Endometrial microvascular endothelial cells (primary cell): ENCODE measurements around the gene CD47. TPM values are rescaled to one million over a fixed set of nuclear protein-coding genes. Genes with fewer than 3 reads are reported as not detected.

Experiments used
- in situ Hi-C: cut with HindIII; loops from 2 replicates; pipeline ENCODE4 v1.10.0; 2017; ENCODE audit warnings: low sequenced_read_pairs, low pct_unique_long_range_greater_than_20kb; ENCODE audit errors: inconsistent ontology term
- total RNA-seq: library from RNA; depleted of rRNA; stranded (reverse); fragments of >200 nt; gene quantifications from one replicate; pipeline ENCODE4 v1.2.3, GENCODE V29; 2015; ENCODE audit errors: inconsistent ontology term

The CD47 gene
- total RNA-seq, 1 donor from 2014 or later, result 74.9 TPM

DNA sequence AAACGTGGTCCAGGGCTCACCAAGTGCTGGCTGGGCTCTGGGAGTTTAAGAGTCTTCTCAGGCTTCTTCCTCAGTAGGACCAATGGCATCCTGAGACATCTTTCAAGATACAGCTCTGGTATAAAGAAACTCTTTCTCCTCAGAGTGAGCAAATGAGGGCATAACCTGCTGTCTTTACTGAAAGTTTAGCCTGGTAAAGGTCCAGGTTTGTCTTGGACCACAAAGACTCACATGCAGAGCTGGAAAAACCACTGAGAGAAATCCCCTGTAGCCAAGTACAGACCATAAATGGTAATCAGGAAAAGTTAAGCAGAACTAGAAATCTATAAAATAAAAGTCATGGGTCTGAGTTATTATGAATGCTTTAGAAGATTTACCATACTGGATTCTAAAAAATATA is 23.1 kb downstream of the CD47 start:
- in situ Hi-C loops, result no loop called here

DNA sequence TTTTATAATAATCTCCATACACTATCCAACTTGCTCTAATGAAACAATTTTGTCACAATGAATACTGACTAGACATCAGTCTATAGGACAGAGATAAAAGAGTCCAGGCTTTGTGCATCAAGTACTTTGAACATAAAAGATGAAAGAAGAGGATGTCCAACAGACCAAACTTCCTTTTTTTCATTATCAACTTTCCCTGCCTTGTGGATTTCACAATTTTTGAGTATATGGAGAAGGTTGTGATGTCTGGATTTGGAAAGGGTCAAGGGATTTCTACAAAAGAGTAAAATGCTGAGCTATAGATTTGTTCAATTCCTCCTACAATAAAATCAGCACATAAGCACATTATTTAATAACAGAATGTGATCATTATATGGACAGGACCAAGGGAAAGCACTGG is 25.7 kb downstream of the CD47 start:
- in situ Hi-C loops, result no loop called here

DNA sequence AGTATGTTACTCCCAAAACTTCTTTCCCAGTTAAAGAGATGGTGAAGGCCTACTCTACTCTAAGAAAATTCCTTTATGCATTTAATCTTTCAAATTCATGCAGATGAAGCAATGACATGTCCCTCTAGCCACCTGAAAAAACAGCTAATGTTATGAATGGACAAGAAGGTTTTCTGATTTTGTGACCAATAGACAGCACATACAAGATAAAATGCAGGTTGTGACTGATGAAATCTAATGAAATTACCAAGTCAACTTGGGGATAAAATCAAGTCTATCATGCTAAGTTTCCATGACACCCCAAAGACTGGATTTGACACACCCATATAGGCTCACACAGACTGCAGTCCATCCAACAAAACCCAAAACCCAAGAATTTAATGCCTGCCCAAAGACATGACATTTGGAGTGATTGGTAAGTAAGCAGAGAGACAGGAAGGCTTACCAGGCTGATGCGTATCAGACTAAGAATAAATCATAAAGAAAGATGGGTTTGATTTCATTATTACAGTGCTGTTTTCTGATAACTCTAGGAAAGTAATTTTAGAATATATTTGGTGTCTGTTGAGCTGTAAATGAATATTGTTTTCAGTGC is 26.4 kb downstream of the CD47 start:
- in situ Hi-C loops, result no loop called here

DNA sequence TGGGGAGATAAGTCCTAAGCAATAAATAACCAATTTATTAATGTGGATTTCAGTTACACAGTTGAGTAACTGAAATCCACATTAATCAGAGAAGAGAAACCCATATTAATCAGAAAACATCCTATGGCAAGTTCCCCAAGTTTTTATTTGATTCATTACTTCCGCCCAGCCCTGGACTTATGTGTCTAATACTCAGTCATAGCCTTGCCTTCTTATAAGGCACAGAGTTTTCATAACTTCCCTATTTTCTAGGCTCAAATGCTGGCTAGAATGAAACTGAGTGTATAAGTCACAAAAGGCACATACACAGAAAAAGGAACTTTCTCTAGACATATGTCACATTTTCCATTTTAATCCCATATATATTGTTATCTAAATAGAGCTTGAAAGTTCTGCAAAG is 28.8 kb downstream of the CD47 start:
- in situ Hi-C loops, result no loop called here

DNA sequence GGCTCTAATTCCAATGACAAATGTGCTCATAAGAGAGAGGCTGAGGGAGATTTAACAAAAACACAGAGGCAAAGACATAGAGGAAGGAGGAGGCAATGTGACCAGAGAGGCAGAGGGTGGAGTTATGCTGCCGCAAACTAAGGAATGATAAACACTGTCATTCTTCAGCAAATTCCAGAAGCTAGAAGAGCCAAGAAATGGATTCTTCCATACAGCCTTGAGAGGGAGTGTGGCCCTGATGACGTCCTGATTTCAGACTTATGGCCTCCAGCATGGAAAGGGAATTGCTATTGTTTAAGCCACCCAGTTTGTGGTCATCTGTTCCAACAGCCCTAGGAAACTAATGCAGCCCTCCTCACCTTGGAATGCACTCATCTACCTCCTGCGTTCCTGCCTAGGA is 30.5 kb downstream of the CD47 start:
- in situ Hi-C loops, result no loop called here

DNA sequence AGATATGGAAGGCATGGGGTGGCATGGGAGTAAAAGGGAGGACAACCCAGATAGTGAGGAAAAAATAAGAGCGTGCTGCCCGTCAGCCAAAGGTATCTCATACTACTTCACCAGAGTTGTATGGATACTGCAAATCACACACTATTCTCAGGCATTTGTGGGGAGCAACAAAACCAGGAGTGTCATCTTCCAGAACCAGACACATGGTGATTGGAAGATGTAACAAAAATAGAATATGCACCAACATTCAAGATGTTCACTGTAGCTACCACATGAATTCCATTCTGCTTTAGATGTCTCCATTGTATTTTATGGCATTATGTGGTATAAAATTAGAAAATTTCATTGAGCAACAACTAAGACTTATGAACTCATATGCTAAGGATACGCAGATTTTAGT is 34.9 kb downstream of the CD47 start:
- in situ Hi-C loops, result no loop called here

DNA sequence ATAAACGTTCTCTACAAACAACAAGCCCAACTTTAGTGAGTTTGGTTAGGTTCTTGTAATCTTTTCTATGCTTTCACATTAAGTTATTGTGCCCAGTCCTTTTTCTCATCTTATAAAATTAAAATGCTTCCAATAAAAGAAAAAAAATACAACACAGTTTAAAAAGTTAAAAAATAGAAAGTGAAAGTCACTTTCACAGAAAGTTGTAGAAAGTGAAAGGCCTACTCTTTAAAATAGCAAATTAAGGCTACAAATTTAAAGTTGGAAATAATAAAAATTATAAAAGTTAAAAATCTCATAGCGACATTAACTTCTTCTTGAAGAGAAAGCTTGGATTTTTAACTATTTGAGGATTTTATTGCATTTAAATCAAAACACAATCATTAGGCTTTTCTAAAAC is 35.9 kb downstream of the CD47 start:
- in situ Hi-C loops, result no loop called here

DNA sequence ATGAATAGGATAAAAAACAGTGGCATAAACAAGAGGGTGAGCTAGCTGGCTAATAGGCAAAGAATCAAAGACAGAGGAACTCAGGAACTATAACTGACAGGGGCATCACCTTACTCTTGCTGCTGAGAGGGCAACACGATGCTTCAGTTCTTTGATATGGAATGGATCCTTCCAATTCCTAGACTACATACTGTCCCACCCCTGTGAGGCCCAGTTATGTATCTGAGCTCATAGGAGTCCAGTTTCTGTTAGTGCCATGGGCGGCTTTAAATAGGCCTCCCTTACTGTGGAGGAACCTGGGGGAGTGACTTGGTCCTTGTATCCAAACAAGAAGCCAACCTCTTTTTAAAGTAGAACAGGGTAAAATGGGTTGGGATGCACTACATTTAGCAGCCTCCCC is 37.3 kb downstream of the CD47 start:
- in situ Hi-C loops, result no loop called here

DNA sequence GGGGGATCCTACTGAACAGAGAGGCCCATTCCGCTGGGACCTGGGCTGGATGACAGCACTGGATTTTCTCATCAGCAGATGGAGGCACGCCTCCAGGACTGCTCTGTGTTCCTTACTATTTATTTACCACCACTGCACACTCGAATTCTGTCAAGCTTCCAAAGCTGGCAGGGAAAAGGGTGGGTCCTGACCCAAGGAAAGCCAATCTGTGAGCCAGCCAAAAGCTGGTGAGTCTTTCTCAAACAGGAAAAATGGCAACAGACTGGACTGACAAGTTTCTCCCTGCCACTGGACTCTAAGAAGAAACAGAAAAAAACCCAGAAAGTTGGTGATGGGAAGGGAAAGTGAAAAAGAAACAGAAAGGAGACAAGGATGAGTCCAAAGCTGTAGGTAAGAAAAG is 37.8 kb downstream of the CD47 start:
- in situ Hi-C loops, result no loop called here

DNA sequence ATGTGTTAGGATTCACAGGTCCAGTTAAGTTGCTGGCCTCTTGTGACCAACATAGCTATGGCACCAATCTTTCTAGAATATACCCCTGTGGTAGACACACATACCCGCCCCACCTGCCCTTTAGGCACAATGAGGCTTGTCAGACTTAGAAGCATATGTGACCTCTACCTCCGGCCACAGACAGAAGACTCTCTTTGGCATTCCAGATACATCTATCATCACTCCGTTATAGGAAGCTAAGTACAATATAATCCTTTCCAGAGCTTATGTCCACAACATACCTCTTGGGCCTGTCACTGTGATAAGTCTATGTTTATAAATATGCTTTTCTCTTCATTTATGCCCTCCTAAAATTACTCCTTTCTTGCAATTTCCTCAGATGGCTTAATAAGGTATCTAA is 39.8 kb downstream of the CD47 start:
- in situ Hi-C loops, result no loop called here

DNA sequence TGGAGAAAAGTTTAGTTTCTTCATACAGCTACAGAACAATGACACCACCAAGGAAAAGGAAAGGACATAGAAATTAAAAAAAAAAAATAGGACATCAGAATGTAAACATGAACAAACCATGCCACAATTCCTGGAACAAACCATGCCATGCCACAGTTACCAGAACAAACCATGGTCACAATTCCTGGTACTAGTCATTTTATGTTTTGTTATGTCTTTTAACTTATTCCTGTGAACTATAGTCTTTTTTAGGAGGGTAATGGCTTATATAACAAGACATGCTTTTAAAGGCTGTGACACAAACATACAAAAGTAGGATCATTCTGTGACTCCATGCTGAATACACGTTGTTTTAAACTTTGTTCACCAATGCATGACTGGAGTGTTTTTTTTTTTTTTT is 42.8 kb downstream of the CD47 start:
- in situ Hi-C loops, result no loop called here

DNA sequence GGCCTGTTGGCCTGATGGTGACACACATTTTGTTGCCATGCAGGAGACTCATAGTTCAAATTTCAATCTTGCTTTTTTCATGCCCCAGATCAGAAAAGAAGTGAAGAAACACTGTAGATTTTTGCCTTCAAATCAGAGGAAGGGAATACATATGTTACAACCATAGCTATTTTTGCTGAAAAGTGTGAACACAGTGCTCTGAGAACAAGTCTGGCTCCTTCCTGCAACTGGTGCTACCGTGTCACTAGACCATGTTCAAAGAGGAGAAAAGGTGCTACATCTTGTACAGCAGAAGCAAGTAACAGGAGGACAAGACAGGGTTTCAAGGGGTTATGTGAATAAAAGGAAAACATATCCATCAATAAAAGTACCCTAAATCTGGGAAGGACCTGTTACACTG is 44.6 kb downstream of the CD47 start:
- in situ Hi-C loops, result no loop called here

DNA sequence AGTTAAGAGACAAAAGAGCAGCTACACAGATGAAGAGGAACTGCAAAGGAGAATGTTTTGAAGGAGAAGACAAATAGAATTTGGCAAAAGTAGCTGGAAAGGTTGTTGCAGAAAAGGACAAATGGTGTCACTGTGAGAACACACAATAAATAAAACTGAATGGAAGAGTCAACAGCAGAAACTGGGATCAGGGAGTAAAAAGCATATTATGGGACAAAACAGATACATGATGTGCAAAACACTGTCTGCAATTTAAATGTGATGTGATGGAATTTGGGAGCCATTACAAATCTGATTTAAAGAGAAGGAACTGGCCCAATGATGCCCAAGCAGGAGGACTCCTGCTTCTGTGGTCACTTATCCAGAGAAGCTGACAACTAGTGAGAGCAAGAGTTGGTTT is 46.1 kb downstream of the CD47 start:
- in situ Hi-C loops, result no loop called here

DNA sequence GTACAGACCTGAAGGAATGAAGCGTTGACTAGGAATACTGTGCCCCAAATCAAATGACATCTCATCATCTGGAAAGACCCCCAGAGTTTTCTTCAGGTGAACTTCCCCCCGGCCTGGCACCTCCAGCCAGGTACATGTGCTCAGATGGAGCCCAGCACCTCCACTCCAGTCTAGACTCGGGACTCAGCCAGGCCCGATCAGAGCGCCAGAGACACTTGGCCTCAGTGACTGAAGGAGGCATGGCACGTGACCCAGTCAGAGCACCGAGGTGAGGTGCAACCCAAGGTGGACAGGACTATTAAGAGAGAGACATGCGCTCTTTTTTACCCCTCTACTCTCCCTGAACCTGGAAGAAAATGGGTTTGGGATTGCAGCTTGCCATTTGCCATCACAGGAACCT is 48.5 kb downstream of the CD47 start:
- in situ Hi-C loops, result no loop called here

DNA sequence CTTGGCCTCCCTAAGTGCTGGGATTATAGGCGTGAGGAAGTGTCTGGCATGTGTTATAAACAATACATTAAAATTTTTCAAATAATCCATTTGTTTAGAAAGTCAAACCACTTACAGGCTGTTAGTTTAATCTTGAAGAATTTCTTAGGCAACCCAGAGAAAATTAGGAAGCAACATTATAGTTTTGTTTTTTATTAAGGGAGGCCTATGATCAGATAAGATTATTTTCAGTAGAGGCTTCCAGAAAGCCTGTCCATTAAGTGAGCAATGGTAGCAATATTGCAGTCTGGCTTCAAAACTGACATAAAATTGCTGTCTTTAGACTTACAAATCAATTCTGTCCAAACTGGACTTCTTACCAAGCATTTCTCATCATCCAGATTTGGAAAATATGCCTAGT is 49.6 kb downstream of the CD47 start:
- in situ Hi-C loops, result no loop called here

DNA sequence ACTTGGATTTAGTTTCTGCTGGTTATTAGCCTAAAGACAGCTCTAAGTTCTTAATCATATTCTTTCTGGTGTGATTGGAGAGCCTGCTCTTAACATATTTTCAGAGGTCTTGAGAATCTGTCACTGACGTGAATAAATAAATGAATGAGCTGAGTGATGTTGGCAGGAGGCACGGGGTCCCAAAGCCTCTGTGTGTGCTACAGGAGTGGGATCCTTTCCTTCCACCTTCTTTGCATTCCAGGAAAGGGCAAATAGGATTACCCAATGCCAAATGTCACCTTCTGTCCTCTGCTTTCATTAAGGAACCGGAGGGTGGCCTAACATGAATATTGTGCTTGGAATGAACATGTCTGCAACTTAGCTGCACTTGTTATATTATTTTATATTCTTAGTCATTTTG is 53.1 kb downstream of the CD47 start:
- in situ Hi-C loops, result no loop called here

DNA sequence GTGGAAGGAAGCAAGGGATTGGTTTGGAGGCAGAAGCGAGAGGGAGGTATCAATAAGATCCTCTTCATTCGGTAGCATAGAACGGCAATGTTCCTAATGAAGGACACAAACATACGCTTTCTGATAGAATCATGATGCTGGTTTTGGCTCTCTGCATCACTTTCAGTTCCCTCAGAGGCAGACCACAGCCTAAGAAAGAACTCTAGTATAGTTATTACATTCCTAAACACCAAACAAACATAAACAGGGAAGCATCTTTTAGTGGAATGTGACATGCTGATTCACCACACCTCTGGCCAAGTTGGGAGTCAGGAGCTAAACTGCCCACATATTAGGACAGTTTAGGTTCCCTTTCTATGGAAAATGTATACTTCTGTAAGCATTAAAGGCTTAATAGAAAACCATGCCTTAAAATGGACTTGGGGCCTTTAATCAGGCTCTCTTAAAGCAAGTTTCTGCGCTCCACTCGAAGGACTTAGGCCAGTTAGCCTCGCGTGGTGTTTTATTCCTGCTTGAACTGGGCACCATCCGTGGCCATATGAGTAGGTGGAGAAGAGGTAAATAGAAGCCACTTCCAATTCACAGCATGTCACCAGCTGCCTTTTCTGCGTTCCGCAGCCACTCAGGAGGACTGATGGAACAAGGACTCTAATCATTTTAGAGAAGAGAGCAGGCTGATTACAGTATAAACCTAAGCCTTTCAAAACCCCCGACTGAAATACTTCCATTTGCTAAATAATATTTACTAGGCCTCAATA is 53.7 kb downstream of the CD47 start:
- in situ Hi-C loops, result no loop called here

DNA sequence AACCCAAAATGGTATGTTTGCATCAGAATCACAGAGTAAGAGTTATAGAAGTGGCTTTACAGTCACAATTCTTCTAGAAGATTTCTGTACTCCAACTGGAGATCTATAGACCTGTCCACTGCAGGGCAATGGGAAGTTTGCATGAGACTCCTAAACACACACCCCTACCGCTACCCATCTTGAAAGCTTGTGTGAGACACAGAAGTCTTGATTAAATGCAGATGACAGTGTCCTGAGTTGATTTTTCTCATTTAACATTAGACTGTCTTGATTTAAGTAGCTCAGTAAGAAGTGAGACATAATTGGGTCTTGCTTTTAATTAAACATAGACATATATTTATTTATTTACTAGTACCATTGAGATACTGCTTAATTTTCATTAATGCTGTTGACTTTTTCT is 54.4 kb downstream of the CD47 start:
- in situ Hi-C loops, result no loop called here

DNA sequence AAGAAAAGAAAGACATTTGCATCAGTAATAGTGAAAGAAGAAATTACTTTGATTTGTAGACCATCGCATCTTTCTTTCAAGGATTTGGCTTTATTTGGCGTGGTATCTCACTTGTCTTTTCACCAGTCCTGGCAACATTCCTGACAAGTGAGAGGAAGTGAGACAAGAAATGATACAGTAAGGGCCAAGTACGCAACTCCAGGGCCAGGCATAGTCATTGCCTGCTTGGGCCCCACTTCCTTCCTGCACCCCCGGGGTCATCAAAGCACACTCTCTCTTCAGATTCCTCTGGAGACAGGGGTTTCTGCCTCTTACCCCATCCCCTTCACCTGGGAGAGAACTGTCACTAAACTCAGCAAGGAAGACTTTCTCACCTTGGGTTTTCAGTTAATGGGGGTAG is 55.1 kb downstream of the CD47 start:
- in situ Hi-C loops, result no loop called here

DNA sequence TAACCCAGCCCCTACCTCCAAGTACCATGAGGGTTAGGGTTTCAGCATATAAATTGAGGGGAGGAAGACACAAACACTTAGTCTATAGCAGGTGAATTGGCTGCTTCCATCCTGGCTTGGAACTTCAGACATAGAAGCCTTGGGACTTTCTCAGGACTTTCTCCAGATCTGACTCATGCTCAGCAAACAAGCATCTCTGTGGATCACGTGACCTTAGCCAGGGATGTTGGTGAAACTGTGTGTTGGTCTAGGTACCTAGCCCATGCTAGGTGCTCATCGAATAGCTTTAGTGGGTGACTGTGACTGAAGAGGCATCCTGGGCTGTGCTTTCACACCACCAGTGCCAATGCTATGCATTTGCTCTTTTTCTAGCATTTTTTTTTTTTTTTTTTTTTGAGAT is 58.9 kb downstream of the CD47 start:
- in situ Hi-C loops, result no loop called here

DNA sequence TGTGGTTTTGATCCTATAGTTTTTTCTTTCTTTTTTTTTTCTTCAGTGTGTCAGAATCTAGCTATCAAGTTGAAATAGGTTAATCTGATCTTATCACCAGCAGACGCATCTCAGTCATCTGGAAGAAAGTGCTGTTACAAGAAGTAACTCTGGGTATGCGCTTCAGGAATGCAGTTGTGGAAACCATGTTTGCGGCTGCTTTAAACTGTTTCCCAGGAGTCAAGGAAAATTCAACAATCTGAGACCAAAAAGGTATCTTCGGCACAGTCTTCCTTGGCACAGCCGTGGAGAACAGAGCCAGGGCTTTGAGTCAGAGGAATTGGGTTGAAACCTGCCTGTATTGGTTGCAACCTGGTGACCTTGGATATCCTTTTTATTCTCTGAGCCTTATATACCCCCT is 59.9 kb downstream of the CD47 start:
- in situ Hi-C loops, result no loop called here
